ENCODE measurements around the gene ELOVL1. TPM values are rescaled to one million over a fixed set of nuclear protein-coding genes. Genes with fewer than 3 reads are reported as not detected.
A peak's percentile ranks its signal among the peaks of the same experiment; 100 is the strongest.

Gene ELOVL1
- total RNA-seq, 1 experiment from 2014 or later = 61.3 TPM

DNA sequence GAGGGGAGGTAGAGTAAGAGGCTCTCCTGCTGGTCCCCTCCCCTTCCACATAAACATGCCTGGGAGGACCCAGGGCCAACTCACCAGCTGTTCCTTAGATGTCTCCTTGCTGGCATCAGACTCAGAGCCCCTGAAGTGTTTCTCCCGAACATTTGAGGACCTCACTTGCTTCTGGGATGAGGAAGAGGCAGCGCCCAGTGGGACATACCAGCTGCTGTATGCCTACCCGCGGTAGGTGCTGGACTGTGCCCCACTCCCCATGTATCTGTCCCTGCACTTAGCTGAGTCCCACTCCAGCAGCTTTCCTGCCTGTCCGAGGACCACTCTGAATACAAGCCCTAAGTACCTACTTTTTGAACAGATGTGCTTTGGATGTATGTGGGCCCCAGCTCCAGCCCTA is 29.8 kb downstream of the ELOVL1 start:
- H3K36me3 ChIP-seq (replicated peaks; ENCODE audit: control insufficient read depth, insufficient read depth, low read length) = no peaks in the 10 kb centered on the region
- H3K27me3 ChIP-seq (ENCODE audit: control insufficient read depth, insufficient read depth, low read length) = no peaks in the 10 kb centered on the region; the same call in 1 of the 2 replicates
- no peak for DNase-seq
- no peak overlapping the region for H3K4me3 ChIP-seq (ENCODE audit: insufficient read depth, low read depth, low read length)

DNA sequence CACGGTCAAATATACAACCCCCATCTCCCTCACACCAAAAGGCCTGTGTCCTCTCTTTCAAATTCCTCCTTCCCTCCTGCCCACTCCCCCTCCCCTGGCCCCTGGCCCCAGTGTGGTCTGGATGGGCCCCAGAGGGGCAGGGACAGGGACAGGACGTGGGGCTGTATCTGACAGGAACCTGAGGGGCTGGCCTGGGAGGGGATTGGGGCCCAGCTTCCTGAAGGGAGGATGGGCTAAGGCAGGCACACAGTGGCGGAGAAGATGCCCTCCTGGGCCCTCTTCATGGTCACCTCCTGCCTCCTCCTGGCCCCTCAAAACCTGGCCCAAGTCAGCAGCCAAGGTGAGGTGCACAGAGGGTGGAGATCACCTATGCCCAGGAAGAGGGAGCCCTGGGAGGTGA is 30.2 kb downstream of the ELOVL1 start, which contains the start of gene MPL:
Gene MPL, plus strand, starts transcription at position 231 of the 400 bp plus-strand sequence. Its CDS starts 31 bp downstream, at position 262.
- Histone ChIP-seq H3K4me3 (ENCODE audit: insufficient read depth, low read depth, low read length) (no peak within 1 kb of the TSS), H3K27me3 (ENCODE audit: control insufficient read depth, insufficient read depth, low read length) (no peaks in the 10 kb centered on the region; the same call in 1 of the 2 replicates), H3K36me3 (replicated peaks; ENCODE audit: control insufficient read depth, insufficient read depth, low read length) (no peaks in the 10 kb centered on the region)
- no peak for DNase-seq

DNA sequence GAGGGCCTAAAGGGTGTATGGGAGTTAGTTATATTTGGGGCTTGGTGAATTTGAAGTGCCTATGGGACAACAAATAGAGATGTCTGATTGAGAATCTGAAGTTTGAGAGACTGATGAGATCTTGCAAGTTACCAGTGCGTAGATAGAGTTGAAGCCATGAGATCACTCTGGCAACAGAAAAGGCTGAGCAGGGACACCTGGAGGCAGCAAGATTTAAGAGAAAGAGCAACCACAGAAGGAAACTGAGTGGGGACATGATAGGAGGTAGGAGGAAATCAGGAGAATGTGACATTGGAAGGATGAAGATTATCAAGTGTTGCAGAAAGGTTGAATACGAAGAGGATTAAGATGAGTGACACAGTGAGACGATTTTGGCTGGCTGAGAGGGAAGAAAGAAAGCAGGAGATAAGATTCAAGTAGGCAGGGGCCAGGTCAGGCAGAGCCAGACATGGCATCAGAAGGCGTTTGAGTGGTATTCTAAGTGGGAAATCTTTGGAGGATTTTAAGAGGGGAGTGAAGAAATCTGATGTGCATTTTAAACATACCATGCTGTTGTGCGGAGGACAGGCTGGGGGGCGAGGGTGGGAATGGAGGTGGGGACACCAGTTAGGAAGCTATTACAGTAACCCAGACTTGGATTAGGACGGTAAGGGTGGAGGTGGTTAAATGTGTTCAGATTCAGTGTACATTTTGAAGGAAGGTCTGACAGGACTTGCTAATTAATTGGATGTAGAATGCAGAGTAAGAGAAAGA is 33.2 kb downstream of the ELOVL1 start:
- no peak for DNase-seq
- no peaks in the 10 kb centered on the region; the same call in 1 of the 2 replicates for H3K27me3 ChIP-seq (ENCODE audit: control insufficient read depth, insufficient read depth, low read length)

DNA sequence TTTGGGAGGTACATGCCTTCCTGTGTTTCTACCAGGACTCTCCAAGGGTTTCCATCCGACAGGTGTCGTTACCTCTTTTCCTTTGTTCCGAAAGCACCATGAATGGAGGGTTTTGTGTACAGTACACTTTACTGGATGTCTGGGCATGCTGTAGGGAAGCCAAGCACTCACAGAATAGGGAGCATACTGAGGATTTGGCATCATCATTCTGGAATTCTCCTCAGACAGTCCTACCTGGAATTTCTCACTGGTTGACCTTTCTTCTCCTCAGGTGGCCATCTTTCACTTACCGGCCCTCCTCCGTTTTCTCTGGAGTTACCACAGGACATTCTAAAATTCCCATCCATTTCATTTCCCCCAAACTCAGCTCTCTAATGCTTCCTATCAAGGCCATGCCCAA is 36.1 kb downstream of the ELOVL1 start:
- no peak overlapping the region for H3K4me3 ChIP-seq (ENCODE audit: insufficient read depth, low read depth, low read length)
- H3K36me3 ChIP-seq (replicated peaks; ENCODE audit: control insufficient read depth, insufficient read depth, low read length) = no peaks in the 10 kb centered on the region
- DNase-seq = no peak

More for the DNA sequence above, 33.2 kb downstream of the ELOVL1 start:
- no peak overlapping the region for H3K4me3 ChIP-seq (ENCODE audit: insufficient read depth, low read depth, low read length)
- H3K36me3 ChIP-seq (replicated peaks; ENCODE audit: control insufficient read depth, insufficient read depth, low read length) = no peaks in the 10 kb centered on the region

DNA sequence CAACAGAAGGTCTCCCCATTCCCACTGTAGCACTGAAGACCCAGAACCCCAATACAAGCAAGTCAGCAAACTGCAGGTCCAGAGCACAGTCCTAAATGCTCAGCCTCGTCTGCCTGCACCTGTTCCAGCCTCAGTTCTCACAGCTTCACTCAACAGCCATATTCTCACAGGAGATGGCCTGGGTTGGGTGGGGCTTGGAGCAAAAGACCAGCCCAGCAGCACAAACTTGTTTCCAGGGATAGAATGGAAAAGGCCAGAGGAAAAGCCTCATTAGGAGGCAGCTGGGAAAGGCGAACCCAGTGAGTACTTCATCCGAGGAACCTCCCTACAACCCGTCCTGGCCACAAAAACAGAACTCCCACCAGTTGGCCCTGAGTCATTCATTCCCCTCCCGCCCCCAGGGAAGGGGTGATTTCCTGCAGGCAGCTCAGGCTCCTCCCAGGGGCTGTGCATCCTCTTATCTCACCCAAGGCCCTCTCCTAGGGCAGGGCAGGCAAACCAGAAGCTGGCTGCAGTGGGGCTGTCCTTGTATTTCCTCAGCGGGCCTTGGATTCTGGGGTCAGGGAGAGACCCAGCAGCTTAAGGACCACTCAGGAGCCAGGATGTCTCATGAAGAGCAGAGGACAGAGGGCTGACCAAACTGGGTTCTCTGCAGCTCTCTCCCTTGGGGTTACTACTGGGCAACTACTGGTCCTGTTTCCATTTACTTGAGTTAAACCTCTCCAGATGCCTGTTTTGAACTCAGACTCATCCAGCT is 37.6 kb downstream of the ELOVL1 start:
- no peaks in the 10 kb centered on the region for H3K36me3 ChIP-seq (replicated peaks; ENCODE audit: control insufficient read depth, insufficient read depth, low read length)
- no peaks in the 10 kb centered on the region for H3K27me3 ChIP-seq (ENCODE audit: control insufficient read depth, insufficient read depth, low read length)
- no peak overlapping the region for H3K4me3 ChIP-seq (ENCODE audit: insufficient read depth, low read depth, low read length)
- peak; percentile 80 for DNase-seq

More for the DNA sequence above, 36.1 kb downstream of the ELOVL1 start:
- no peaks in the 10 kb centered on the region for H3K27me3 ChIP-seq (ENCODE audit: control insufficient read depth, insufficient read depth, low read length)

DNA sequence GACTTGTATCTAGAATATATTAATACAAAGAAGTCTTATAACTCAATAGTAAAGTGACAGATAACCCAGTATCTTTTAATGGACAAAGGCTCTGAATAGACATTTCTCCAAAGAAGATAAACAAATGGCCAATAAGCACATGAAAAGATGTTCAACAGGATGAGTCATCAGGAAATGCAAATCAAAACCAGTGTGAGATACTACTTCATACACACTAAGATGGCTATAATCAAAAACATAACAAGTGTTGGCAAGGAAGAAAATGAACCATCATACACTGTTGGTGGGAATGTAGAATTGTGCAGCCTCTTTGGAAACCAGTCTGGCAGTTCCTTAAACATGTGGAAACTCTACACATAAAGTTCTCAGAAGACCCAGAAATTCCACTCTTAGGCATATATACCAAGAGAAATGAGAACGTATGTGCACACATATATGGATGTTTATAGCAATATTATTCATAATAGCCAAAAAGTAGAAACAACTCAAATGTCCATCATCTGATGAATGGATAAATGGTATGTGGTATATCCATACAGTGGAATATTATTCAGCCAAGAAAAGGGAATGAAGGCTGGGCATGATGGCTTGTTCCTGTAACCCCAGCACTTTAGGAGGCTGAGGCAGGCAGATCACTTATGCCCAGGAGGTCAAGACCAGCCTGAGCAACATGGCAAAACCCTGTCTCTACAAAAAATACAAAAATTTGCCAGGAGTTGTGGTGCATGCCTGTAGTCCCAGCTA is 40.1 kb downstream of the ELOVL1 start:
- Histone ChIP-seq H3K27me3 (ENCODE audit: control insufficient read depth, insufficient read depth, low read length) (no peaks in the 10 kb centered on the region), H3K36me3 (replicated peaks; ENCODE audit: control insufficient read depth, insufficient read depth, low read length) (no peaks in the 10 kb centered on the region), H3K4me3 (ENCODE audit: insufficient read depth, low read depth, low read length) (no peak overlapping the region)
- no peak for DNase-seq

DNA sequence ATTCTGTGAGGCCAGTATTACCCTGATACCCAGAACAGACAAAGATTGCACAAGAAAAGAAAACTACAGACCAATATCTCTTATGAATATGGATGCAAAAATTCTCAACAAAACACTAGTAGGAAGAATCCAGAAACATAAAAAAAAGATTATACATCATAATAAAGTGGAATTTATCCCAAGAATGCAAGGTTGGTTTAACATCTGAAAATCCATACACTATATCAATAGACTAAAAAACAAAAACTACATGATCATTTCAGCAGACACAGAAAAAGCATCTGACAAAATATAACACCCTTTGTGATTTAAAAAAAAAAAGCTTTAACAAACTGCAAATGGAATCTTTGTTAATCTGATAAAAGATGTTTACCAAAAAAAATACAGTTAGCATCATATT is 42.4 kb downstream of the ELOVL1 start:
- Histone ChIP-seq H3K4me3 (ENCODE audit: insufficient read depth, low read depth, low read length) (no peak overlapping the region), H3K27me3 (ENCODE audit: control insufficient read depth, insufficient read depth, low read length) (no peaks in the 10 kb centered on the region), H3K36me3 (replicated peaks; ENCODE audit: control insufficient read depth, insufficient read depth, low read length) (no peaks in the 10 kb centered on the region)
- no peak for DNase-seq

DNA sequence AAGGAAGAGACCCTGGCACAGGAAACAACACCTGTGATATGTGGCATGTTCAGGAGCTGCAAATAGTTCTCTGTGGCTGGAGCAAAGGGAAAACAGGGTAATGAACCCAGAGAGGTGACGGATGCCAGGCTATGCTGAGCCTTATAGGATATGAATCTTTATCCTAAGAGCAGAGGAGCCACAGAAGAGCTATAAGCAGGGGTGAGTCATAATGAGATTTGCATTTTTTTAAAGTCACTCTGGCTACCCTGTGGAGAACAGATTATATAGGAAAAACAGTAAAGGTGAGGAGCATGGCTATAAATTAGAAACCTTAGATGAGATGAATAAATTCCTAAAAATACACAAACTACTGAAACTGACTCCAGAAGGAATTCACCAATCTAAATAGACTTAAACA is 43.0 kb downstream of the ELOVL1 start:
- Histone ChIP-seq H3K36me3 (replicated peaks; ENCODE audit: control insufficient read depth, insufficient read depth, low read length) (no peaks in the 10 kb centered on the region), H3K27me3 (ENCODE audit: control insufficient read depth, insufficient read depth, low read length) (no peaks in the 10 kb centered on the region), H3K4me3 (ENCODE audit: insufficient read depth, low read depth, low read length) (no peak overlapping the region)
- no peak for DNase-seq

DNA sequence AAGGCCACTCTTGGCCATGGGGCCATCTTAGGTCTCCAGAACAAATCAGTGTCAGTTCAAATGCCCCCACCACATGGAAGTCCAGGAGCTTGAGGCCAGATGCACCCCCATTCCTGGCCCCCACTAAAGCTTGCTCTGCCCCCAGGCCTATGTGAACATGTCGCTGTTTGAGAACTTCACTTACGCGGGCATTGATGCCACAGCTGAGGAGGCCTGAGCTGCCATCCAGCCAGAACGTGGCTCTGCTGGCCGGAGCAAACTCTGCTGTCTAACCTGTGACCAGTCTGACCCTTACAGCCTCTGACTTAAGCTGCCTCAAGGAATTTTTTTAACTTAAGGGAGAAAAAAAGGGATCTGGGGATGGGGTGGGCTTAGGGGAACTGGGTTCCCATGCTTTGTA is 45.3 kb downstream of the ELOVL1 start:
- no peaks in the 10 kb centered on the region for H3K27me3 ChIP-seq (ENCODE audit: control insufficient read depth, insufficient read depth, low read length)
- no peaks in the 10 kb centered on the region for H3K36me3 ChIP-seq (replicated peaks; ENCODE audit: control insufficient read depth, insufficient read depth, low read length)
- no peak overlapping the region for H3K4me3 ChIP-seq (ENCODE audit: insufficient read depth, low read depth, low read length)
- DNase-seq = no peak

DNA sequence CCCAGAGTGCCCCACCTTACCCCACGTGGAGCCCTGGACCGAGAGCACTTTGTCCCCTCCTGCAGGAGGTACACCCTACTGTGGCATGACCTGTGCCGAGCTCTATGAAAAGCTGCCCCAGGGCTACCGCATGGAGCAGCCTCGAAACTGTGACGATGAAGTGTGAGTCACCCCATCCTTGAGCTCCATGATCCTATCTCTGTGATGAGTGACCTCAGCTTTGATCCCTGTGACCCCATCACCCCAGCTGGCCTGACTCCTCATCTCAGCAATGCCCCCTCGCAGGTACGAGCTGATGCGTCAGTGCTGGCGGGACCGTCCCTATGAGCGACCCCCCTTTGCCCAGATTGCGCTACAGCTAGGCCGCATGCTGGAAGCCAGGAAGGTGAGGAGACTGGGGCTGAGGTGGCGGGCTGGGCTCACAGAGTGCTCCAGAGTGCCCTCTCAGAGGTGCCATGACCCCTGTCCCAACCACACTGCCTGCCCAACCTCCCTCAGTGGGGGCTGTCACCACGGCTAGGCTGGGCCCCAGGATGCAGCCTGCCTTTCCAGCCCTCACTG is 46.4 kb downstream of the ELOVL1 start:
- H3K27me3 ChIP-seq (ENCODE audit: control insufficient read depth, insufficient read depth, low read length) = no peaks in the 10 kb centered on the region
- H3K36me3 ChIP-seq (replicated peaks; ENCODE audit: control insufficient read depth, insufficient read depth, low read length) = no peaks in the 10 kb centered on the region
- DNase-seq = no peak
- H3K4me3 ChIP-seq (ENCODE audit: insufficient read depth, low read depth, low read length) = no peak overlapping the region

DNA sequence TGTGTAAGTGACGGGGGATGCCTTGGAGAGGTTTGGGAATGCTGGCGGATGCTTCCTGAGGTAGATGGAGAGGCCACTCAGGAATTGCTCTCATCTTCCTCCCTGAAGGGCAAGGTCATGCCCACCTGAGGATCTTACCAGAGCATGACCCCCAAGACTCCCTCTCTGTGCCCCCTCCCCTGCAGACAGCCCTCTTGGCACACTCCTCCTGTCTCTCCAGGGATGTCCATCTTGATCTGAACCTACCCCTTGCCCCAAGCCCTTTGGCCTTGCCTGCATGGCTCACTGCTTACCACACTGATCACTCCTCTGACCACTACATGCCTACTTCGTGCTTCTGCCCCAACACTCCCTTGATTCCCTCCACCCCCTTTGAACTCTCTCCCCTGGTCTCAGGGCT is 48.0 kb downstream of the ELOVL1 start:
- DNase-seq = no peak
- no peaks in the 10 kb centered on the region for H3K36me3 ChIP-seq (replicated peaks; ENCODE audit: control insufficient read depth, insufficient read depth, low read length)
- no peak overlapping the region for H3K4me3 ChIP-seq (ENCODE audit: insufficient read depth, low read depth, low read length)
- H3K27me3 ChIP-seq (ENCODE audit: control insufficient read depth, insufficient read depth, low read length) = no peaks in the 10 kb centered on the region

DNA sequence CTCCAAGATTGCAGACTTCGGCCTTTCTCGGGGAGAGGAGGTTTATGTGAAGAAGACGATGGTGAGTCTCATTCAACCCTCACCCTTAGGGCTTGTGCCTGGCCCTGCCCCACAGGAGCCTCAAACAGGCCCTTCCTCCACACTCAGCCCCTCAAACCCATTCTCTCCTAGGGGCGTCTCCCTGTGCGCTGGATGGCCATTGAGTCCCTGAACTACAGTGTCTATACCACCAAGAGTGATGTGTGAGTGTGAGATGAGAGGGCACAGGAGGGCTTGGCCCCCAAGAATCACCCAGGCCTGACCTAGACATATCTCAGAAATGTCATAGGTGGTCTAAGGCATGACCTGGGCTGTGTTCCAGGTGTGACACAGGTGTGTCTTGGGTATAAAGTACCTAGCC is 48.5 kb downstream of the ELOVL1 start:
- DNase-seq = no peak
- no peaks in the 10 kb centered on the region for H3K27me3 ChIP-seq (ENCODE audit: control insufficient read depth, insufficient read depth, low read length)
- no peaks in the 10 kb centered on the region for H3K36me3 ChIP-seq (replicated peaks; ENCODE audit: control insufficient read depth, insufficient read depth, low read length)
- no peak overlapping the region for H3K4me3 ChIP-seq (ENCODE audit: insufficient read depth, low read depth, low read length)

DNA sequence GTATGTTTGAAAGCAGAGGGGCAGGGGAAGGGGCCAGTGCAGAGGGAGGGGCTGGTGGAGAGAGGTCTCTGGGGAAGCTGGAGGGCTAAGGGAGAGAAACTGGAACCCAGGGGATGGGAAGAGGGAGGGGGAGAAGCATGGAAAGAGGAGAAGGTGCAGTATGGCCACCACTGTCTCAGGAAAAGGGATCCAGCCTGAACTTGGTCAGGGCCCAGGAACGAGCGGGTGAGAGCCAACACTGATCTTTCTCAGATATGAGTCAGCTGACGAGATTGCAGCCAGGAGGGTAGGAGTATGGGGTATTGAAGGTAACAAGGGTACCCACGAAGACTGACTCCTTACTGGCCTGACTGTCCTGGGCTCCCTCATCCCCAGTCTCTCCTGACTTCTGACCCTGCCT is 49.0 kb downstream of the ELOVL1 start:
- Histone ChIP-seq H3K36me3 (replicated peaks; ENCODE audit: control insufficient read depth, insufficient read depth, low read length) (no peaks in the 10 kb centered on the region), H3K27me3 (ENCODE audit: control insufficient read depth, insufficient read depth, low read length) (no peaks in the 10 kb centered on the region), H3K4me3 (ENCODE audit: insufficient read depth, low read depth, low read length) (no peak overlapping the region)
- DNase-seq = no peak

DNA sequence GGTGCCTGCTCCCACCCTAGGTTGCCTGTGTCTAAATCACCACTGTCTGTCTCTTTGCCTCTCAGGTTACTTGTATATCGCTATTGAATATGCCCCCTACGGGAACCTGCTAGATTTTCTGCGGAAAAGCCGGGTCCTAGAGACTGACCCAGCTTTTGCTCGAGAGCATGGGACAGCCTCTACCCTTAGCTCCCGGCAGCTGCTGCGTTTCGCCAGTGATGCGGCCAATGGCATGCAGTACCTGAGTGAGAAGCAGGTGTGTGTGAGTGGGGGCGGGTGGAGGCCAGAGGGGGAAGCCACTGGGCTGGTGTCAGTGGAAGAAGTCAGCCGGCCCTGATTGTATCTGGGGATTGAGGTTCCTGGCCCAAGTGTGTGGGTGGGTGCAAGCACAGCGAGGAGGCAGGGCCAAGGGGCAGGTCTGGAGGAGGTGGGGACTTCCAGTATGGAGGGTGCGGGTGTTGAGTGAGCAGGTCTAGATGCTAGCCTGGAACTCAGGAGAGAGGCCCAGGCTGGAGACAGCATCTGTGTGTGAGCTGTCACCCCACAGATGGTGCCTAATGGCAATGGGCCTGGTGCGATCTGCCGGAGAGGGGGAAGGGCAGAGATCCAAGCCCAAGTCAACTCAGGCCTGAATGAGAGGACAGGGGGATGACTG is 49.9 kb downstream of the ELOVL1 start:
- Histone ChIP-seq H3K27me3 (ENCODE audit: control insufficient read depth, insufficient read depth, low read length) (no peaks in the 10 kb centered on the region), H3K4me3 (ENCODE audit: insufficient read depth, low read depth, low read length) (no peak overlapping the region), H3K36me3 (replicated peaks; ENCODE audit: control insufficient read depth, insufficient read depth, low read length) (no peaks in the 10 kb centered on the region)
- DNase-seq = no peak

Measured in H7 (cell line).